ENCODE measurements around the gene MPRIP.

DNA sequence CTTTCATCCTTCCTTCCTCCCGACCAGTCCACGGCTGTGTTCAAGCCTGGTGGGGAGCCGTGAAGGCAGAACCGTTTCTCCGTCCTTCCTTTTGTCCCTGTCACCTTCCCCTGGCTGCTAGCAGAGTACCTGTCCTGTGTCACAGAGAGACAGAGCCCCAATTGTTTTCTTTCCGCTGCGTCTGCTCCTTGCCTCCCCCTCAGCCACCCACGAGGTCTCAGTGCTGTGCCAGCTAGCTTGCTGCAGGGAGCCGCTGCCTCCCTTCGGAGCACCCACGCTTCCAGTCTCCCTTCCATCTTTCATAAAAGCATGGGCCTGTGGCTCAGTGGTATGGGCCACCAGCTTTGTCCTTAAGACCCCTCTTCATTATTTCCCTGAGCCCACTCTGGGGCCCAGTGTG lies 62.2 kb downstream of the MPRIP start:
- no peak for TF ChIP-seq EP300 (IDR thresholded peaks at IDR 0.05)
- TF ChIP-seq, protein P1, sequence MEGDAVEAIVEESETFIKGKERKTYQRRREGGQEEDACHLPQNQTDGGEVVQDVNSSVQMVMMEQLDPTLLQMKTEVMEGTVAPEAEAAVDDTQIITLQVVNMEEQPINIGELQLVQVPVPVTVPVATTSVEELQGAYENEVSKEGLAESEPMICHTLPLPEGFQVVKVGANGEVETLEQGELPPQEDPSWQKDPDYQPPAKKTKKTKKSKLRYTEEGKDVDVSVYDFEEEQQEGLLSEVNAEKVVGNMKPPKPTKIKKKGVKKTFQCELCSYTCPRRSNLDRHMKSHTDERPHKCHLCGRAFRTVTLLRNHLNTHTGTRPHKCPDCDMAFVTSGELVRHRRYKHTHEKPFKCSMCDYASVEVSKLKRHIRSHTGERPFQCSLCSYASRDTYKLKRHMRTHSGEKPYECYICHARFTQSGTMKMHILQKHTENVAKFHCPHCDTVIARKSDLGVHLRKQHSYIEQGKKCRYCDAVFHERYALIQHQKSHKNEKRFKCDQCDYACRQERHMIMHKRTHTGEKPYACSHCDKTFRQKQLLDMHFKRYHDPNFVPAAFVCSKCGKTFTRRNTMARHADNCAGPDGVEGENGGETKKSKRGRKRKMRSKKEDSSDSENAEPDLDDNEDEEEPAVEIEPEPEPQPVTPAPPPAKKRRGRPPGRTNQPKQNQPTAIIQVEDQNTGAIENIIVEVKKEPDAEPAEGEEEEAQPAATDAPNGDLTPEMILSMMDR (IDR thresholded peaks at IDR 0.05) = no peak
- no peak for TF ChIP-seq POLR2A (IDR thresholded peaks at IDR 0.05)
- no peak for TF ChIP-seq POLR2AphosphoS5 (IDR thresholded peaks at IDR 0.05)
